Loucy (cell line): ENCODE results near the gene VSIG10.

Source experiments
- H2AFZ ChIP-seq: fragments of 200-600 bp; sonication (generic); 2 replicates; pipeline ENCODE4 v1.6.0; 2016; ENCODE audit warnings: antibody characterized with exemption, mild to moderate bottlenecking, low read length, moderate library complexity
- H3F3A ChIP-seq: fragments of 200-600 bp; 2 replicates; pipeline ENCODE4 v1.6.0; 2016; ENCODE audit warnings: antibody characterized with exemption, low read depth, mild to moderate bottlenecking
- H3K27me3 ChIP-seq: fragments of 200-600 bp; sonication (generic); 2 replicates; pipeline ENCODE4 v1.6.1; 2014; ENCODE audit warnings: low read length, mild to moderate bottlenecking; ENCODE audit not compliant: insufficient read depth, poor library complexity, severe bottlenecking
- H3K36me3 ChIP-seq: fragments of 200-600 bp; sonication (generic); 2 replicates; pipeline ENCODE4 v1.6.1; 2016; ENCODE audit warnings: low read length; ENCODE audit not compliant: insufficient read depth
- H3K4me1 ChIP-seq: fragments of 200-600 bp; sonication (generic); 2 replicates; pipeline ENCODE4 v1.5.1; 2014; ENCODE audit warnings: low read length, mild to moderate bottlenecking; ENCODE audit not compliant: insufficient read depth, poor library complexity, severe bottlenecking
- H3K4me2 ChIP-seq: fragments of 200-600 bp; sonication (generic); 2 replicates; pipeline ENCODE4 v1.6.0; 2014; ENCODE audit warnings: antibody characterized with exemption, low read length, low read depth, mild to moderate bottlenecking; ENCODE audit not compliant: poor library complexity, severe bottlenecking
- H3K4me3 ChIP-seq: fragments of 200-600 bp; sonication (generic); 2 replicates; pipeline ENCODE4 v1.5.1; 2014; ENCODE audit warnings: low read length, mild to moderate bottlenecking, mixed read lengths; ENCODE audit not compliant: poor library complexity, severe bottlenecking
- H3K79me2 ChIP-seq: fragments of 200-600 bp; sonication (generic); 2 replicates; pipeline ENCODE4 v1.6.1; 2014; ENCODE audit warnings: low read length; ENCODE audit not compliant: insufficient read depth
- H3K9ac ChIP-seq: fragments of 200-600 bp; sonication (generic); 2 replicates; pipeline ENCODE4 v1.6.0; 2014; ENCODE audit warnings: mild to moderate bottlenecking, low read depth, low read length, moderate library complexity; ENCODE audit not compliant: poor library complexity, severe bottlenecking
- H3K9me2 ChIP-seq: fragments of 200-600 bp; sonication (generic); replicated peaks from 2 replicates; pipeline ENCODE4 v1.6.1; 2016; ENCODE audit warnings: low read depth, low read length, mixed read lengths
- H3K9me3 ChIP-seq: fragments of 200-600 bp; sonication (generic); 2 replicates; pipeline ENCODE4 v1.6.1; 2014; ENCODE audit warnings: mild to moderate bottlenecking, antibody characterized with exemption, low read length, low read depth; ENCODE audit not compliant: insufficient read depth
- H4K20me1 ChIP-seq: fragments of 200-600 bp; sonication (generic); 2 replicates; pipeline ENCODE4 v1.6.0; 2014; ENCODE audit warnings: antibody characterized with exemption, low read length, mild to moderate bottlenecking; ENCODE audit not compliant: insufficient read depth, poor library complexity, severe bottlenecking
- EZH2phosphoT487 ChIP-seq: fragments of 200-600 bp; IDR thresholded peaks from 2 replicates; pipeline ENCODE4 v1.6.1; 2018; ENCODE audit warnings: antibody characterized with exemption, mild to moderate bottlenecking, moderate library complexity, borderline replicate concordance
- TF ChIP-seq, protein P1 (sequence below): fragments of 200-600 bp; sonication (generic); conservative IDR thresholded peaks from 2 replicates; pipeline ENCODE4 v1.5.1; 2014; ENCODE audit warnings: mild to moderate bottlenecking, antibody characterized with exemption, low read length

The VSIG10 gene

DNA sequence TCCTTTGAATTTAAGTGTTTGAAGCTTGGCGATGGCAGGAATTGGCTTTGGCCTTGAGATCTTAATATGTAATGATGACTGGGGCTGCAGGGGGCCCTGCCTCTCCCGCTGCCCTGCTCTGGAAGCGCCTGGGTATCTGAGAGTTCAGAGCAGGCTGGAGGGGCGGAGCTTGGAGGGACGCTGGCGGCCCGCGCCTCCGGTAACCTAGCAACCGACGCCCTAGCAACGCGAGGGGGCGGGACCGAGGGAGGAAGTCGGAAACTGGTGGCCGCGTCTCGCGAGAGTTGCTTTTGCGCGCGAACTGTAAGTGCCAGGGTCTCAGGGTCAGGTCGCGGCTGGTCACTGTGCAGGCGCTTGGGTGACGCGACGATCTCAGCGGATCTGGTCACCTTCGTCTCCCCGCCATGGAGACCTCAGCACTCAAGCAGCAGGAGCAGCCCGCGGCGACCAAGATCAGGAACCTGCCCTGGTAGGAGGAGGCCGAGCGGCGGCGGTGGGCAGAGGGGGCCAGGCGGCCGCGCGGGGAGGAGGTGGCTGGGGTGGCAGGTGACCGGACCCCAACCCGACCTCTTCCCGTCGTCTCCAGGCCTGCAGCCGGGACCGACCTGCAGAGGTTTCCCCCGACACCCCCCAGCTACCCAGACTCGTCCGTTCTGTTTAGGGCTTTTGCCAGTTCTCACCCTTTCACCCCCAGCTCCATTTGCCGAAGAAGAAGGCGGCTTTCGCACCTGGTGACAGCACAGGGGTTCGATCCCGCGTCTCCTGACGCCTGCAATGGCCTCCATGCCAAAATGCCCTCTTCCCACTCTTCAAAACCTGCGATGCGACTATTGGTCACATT lies 87.2 kb downstream of the VSIG10 start, which contains the start of gene RFC5:
Gene RFC5, plus strand, starts transcription at position 280 of the 841 bp plus-strand sequence. Its CDS starts 125 bp downstream, at position 405.
- H3F3A ChIP-seq: no peaks in the 10 kb centered on the region
- no peak for TF ChIP-seq EZH2phosphoT487
- TF ChIP-seq, protein P1, sequence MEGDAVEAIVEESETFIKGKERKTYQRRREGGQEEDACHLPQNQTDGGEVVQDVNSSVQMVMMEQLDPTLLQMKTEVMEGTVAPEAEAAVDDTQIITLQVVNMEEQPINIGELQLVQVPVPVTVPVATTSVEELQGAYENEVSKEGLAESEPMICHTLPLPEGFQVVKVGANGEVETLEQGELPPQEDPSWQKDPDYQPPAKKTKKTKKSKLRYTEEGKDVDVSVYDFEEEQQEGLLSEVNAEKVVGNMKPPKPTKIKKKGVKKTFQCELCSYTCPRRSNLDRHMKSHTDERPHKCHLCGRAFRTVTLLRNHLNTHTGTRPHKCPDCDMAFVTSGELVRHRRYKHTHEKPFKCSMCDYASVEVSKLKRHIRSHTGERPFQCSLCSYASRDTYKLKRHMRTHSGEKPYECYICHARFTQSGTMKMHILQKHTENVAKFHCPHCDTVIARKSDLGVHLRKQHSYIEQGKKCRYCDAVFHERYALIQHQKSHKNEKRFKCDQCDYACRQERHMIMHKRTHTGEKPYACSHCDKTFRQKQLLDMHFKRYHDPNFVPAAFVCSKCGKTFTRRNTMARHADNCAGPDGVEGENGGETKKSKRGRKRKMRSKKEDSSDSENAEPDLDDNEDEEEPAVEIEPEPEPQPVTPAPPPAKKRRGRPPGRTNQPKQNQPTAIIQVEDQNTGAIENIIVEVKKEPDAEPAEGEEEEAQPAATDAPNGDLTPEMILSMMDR: no peak
- H3K9ac ChIP-seq: peak within 1 kb of the TSS; percentile 100
- H3K4me2 ChIP-seq: peak within 1 kb of the TSS; percentile 94
- peak within 1 kb of the TSS; percentile 93; the same call in 1 of the 2 replicates for H2AFZ ChIP-seq
- H3K27me3 ChIP-seq: no peaks in the 10 kb centered on the region
- H4K20me1 ChIP-seq: peaks cover 17% of the 10 kb centered on the region
- H3K36me3 ChIP-seq: peaks cover 26% of the 10 kb centered on the region; the same call in 1 of the 2 replicates
- H3K9me3 ChIP-seq: no peaks in the 10 kb centered on the region
- H3K9me2 ChIP-seq: no peaks in the 10 kb centered on the region
- peaks cover 37% of the 10 kb centered on the region for H3K4me1 ChIP-seq
- peak within 1 kb of the TSS; percentile 100 for H3K4me3 ChIP-seq
- peaks cover 48% of the 10 kb centered on the region for H3K79me2 ChIP-seq

DNA sequence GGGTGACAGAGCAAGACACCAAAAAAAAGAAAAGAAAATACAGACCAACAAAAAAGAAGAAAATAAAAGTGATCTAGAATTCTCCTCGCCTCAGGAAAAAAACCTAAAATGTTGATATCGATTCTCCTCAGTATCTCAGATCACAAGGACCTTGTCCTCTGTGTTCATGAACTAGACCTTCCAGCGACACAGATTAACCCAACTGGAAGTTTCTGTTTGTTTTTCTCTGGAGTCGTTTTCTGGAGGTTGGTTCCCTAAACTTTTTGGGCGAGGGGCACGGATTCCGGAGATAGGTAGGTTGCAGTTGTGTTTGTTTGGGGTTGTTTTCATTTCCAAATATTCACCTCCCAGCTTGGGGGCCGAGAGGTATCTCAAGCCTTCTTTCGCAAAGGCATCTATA lies 87.9 kb downstream of the VSIG10 start:
- Histone ChIP-seq H4K20me1 (peaks cover 17% of the 10 kb centered on the region), H3K9me3 (no peaks in the 10 kb centered on the region), H3K79me2 (peaks cover 43% of the 10 kb centered on the region), H3K4me3 (peak overlapping the region; percentile 100), H3K27me3 (no peaks in the 10 kb centered on the region), H3K9ac (no peak overlapping the region), H2AFZ (no peak overlapping the region; the same call in 1 of the 2 replicates), H3F3A (no peaks in the 10 kb centered on the region), H3K9me2 (no peaks in the 10 kb centered on the region), H3K4me1 (peaks cover 37% of the 10 kb centered on the region), H3K4me2 (peak overlapping the region; percentile 49), H3K36me3 (peaks cover 21% of the 10 kb centered on the region; the same call in 1 of the 2 replicates)
- TF ChIP-seq, protein P1: no peak
- no peak for TF ChIP-seq EZH2phosphoT487

DNA sequence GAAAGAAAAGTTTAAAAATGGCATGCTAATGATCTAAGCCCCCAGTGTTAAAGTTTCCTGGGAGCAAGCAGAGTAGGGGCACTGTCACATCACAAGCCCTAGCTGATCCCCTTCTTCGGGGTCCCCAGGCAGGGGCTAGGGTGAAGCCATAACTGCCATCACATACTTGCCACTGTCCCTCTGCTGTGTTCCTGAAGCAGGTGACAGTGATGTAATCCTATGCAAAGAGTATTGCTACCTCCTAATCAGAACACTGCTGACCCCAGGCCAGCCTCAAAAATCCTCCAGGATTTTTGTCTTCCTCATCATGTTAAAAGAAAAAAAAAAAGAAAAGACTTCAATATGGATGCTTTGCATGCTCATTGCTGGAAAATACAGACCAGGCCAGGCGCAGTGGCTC lies 88.5 kb downstream of the VSIG10 start:
- Histone ChIP-seq H3K4me3 (no peak overlapping the region), H3K27me3 (no peaks in the 10 kb centered on the region), H3K4me1 (peaks cover 33% of the 10 kb centered on the region), H3K9me2 (no peaks in the 10 kb centered on the region), H3K79me2 (peaks cover 37% of the 10 kb centered on the region), H4K20me1 (peaks cover 17% of the 10 kb centered on the region), H3F3A (no peaks in the 10 kb centered on the region), H3K9me3 (no peaks in the 10 kb centered on the region), H2AFZ (no peak overlapping the region), H3K4me2 (no peak overlapping the region), H3K36me3 (peaks cover 15% of the 10 kb centered on the region; the same call in 1 of the 2 replicates), H3K9ac (no peak overlapping the region)
- TF ChIP-seq, protein P1: no peak
- no peak for TF ChIP-seq EZH2phosphoT487
